ENCODE results near the gene SPATA31C1.
A peak's percentile ranks its signal among the peaks of the same experiment; 100 is the strongest.

SPATA31C1 gene

GRCh38 chr9:87944096-87944495 is 26.3 kb downstream of the SPATA31C1 start:
- no peak for DNase-seq

DNA sequence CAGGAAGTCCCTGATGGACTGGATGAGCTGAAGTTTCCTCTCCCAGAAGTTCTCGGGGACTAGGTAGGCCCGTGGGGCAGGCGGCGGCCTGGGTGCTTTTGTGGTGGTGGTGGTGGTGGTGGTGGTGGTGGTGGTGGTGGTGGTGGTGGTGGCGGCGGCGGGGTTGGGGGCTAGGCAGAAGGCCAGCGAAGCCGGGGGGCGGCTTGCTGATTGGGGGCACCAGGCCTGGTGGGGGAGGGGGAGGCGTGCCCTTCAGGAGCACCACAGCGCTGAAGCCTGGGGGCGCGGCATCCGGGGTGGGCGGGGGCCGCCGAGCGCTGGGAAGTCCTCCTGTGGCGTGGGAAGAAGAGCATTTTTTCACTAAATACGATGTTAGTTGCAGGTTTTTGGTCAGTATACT is 26.9 kb downstream of the SPATA31C1 start:
- DNase-seq, result no peak

- no peak for DNase-seq
Measured at GRCh38 chr9:87950296-87950695, 32.5 kb downstream of the SPATA31C1 start.

DNA sequence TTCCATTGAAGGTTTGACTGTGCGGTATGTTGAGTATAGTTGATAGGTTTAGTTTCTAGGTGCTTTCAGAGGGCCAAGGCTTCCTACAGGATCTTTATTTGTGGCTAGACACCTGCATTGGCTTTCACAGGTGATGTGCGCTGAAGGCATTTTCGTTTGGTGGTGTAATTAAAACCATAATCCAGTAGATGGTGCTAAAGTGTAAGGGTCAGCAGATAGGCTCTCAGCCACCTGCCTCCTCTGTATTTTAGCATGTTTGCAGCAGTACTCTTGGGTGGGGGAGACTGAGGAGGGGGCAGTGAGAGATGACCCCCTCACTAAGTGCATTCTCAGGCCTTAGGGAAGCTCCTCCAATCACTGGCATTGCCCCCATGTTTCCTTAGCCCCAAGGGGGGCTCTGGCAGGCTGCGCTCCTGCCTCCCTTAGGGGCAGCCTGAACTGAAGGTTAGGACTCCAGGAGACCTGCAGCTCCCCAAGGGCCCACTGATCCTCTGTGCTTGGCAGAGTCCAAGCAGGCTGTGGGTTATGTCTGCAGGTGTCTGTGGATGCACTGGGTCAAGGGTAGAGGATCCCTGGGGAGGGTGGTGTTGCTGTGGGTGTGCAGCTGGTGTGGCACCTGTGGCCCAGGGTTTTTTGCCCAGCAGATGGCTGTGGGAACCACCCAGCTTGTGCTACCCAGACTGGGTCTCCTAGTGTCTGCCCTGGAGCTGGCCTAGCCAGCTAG is 33.2 kb downstream of the SPATA31C1 start:
- DNase-seq, result peak; percentile 2

DNA sequence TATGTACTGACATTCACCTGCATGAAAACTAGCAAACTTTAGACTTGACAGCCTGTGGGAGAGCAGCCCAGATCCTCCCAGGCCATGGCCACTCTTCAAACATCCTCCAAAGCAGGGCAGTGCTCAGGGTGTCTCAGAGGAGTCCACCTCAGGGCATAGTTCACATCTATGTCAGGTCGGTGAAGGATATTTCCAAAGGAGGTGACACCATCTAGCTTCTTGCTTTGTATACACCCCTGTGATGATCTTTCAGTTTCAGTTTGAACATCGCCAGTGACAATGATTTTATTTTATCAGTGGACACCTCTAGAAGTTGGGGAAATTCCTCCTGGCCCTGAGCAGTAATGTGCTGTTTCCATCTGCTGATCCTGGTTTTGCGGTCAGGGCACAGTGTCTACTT is 36.5 kb downstream of the SPATA31C1 start:
- no peak for DNase-seq

DNA sequence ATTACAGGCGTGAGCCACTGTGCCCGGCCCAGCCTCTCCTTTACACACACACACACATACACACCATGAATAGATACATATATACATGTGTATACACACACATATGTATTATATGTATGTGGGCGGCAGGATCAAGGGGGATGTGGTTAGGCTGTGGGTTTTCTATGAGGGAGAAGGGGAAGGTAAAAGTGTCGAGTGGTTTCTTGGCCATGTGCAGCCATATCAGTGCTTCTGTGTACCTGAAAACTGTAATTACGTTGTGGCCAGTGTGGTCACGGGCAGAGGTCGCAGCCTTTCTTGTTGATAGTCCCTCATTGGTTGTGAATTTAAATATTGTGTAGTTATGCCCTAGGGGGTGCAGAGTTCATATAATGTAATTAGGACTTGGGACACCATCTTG is 40.1 kb downstream of the SPATA31C1 start:
- no peak for DNase-seq

GRCh38 chr9:87958591-87958990 is 40.8 kb downstream of the SPATA31C1 start:
- no peak for DNase-seq

DNA sequence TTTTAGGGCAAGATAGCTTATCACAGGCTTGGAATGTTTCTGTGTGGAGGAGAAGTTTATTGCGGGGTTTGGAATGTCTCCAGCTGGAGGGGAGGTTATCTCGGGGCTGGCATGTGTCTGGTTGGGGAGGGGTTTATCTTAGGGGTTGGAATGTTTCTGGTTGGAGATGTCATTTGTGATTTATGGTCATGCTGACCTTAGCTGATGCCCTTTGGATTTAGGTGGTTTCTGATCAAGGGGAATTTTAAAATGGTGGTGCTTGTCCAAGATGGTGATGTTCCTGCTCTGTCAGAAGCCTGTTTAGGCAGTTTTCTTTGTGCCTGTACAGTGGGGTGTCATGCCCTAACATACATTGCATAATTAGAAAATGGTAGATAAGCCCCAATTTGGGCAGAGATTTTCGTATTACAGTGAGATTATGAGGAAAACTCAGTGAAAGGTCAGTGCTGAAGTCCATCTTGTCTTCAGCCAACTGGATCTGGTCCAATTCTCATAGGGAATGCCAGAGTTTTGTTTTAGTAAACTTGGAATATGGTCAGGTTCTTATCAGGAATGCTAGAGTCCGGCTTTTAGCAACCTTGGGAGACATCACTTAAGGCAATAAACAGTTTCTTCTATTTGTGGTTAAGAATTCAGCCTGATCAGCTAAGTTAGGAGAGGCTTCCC is 42.3 kb downstream of the SPATA31C1 start:
- DNase-seq, result no peak

- DNase-seq, result no peak
Measured at GRCh38 chr9:87963770-87964169, 46.0 kb downstream of the SPATA31C1 start.

DNA sequence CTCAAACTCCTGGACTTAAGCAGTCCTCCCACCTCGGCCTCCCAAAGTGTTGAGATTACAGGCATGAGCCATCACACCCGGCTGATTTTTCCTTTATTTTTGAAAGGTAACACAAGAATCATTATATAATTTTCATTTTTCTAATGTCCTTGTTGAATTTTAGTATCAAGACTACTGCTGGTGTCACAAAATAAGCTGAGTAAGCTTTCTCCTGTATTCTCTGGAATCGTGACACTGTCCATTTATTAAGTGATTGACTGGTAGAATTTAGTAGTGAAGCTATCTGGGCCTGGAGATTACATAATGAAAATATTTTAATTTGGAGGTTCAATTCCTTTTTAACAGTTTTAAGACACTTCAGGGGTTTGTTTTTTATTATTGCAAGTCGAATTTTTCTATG is 47.1 kb downstream of the SPATA31C1 start:
- no peak for DNase-seq

DNA sequence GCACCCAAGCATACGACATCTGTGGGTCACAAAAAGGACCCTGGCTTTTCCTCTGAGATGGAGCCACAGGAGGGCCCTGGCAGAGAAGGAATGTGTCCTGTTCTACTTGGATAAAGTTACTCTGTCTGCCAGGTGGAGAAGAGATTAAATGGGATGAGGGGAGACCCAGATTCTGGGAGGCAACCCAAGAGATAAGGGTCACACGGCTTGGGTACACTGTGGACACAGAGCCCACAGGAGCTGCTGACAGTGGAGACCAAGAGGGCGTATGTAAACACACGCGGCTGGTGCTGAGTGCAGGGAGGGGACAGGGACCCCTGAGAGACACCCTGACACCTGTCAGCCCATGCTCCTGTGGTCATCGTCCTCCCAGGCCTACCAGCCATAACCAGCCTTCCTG is 50.4 kb downstream of the SPATA31C1 start:
- no peak for DNase-seq

GRCh38 chr9:87970602-87971001 is 52.8 kb downstream of the SPATA31C1 start:
- DNase-seq, result no peak

DNA sequence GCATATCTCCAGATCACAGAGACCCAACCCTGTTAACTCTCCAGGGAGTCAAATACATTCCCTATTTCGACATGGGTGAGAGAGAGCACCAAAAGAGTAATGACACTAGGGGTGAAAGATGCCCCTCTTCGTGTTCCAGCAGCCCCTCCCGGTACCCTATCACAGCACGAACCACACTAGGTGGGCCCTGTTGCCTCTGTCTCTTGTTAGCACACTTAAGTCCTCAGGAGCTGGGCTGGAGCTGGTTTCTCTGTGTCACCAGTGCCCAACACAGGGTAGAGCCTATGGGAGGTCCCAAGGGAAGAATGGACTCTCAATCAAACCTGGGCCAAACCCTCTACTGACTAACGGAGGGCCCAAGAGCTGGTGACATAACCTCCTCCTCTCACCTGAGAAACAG is 55.4 kb downstream of the SPATA31C1 start:
- no peak for DNase-seq

Measured in midbrain (tissue), 1 donor.